SH-SY5Y (cell line): ENCODE measurements around the gene IQCE.

Source experiments
- GATA2 ChIP-seq: IDR thresholded peaks from 2 replicates; pipeline ENCODE4 v1.6.1; 2011; ENCODE audit warnings: mild to moderate bottlenecking, low read depth, low read length
- GATA3 ChIP-seq: IDR thresholded peaks from 2 replicates; pipeline ENCODE4 v1.6.1; 2011; ENCODE audit warnings: low read depth, mild to moderate bottlenecking, low read length, moderate library complexity

DNA sequence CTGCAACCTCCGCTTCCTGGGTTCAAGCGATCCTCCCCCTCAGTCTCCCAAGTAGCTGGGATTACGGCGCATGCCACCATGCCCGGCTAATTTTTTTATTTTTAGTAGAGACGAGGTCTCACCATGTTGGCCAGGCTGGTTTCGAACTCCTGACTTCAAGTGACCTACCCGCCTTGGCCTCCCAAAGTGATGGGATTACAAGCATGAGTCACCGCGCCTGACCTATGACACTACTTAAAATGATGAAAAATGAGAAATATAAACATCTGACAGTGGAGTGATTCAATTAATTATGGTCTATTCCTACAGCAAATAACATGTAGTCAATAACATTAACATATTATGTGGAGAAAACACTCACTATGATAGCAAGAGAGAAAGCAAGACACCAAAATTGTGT lies 5.7 kb upstream of the IQCE start:
- TF ChIP-seq GATA3 (no peak), GATA2 (no peak)
